A673 (cell line): ENCODE measurements around the gene TMEM74B.

Source experiments
- CTCF ChIP-seq: fragments of 300-800, 200-600 bp; sonication (generic); conservative IDR thresholded peaks from 2 replicates; pipeline ENCODE4 v1.5.1; 2017; ENCODE audit warnings: low read depth, mild to moderate bottlenecking, antibody characterized with exemption, low read length, moderate library complexity, mixed read lengths
- EZH2 ChIP-seq: fragments of 200-600 bp; sonication (generic); IDR thresholded peaks from 2 replicates; pipeline ENCODE4 v1.6.1; 2017; ENCODE audit warnings: borderline replicate concordance, low read depth, mild to moderate bottlenecking, mixed read lengths, antibody characterized with exemption, low read length; ENCODE audit not compliant: poor library complexity, severe bottlenecking

GRCh38 chr20:1144401-1145172 is 40.2 kb downstream of the TMEM74B start:
- TF ChIP-seq CTCF (no peak), EZH2 (no peak)
